ENCODE measurements around the gene GCH1.

Gene GCH1

DNA sequence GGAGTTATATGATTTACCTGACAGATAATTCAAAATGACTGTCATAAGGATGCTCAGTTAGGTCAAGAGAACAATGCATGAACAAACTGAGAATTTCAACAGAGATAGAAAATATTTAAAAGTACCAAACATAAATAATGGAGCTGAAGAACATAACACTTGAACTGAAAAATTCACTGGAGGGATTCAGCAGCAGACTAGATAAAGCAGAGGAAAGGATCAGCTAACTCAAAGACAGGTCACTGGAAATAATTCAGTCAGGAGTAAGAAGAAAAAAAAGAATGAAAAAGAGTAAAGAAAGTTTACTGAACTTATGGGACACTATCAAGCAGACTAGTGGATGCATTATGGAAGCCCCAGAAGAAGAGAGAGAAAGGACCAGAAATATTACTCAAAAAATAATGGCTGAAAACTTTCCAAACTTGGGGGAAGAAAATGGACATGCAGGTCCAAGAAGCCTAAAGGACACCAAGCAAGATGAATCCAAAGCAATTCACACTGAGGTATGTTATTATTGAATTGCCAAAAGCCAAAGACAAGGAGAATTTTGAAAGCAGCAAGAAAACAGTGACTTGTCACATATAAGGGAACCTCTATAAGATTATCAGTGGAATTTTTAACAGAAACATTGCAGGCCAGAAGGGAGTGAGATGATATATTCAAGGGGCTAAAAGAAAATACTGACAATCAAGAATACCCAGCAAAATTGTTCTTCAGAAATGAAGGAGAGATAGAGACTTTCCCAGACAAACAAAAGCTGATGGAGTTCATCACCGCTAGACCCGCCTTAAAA, 78.7 kb downstream of the GCH1 start:
- H3K79me1 ChIP-seq (ENCODE audit: low read depth, low read length) = no peaks in the 10 kb centered on the region
- H2AFZ ChIP-seq (ENCODE audit: low read length) = no peak overlapping the region
- H3K4ac ChIP-seq (ENCODE audit: low read length) = no peak overlapping the region
- H3K27me3 ChIP-seq (ENCODE audit: control insufficient read depth in 3 of 3, insufficient read depth in 3 of 3, low read depth in 1 of 3, low read length in 3 of 3) = no peaks in the 10 kb centered on the region
- no peak overlapping the region for H2BK15ac ChIP-seq (ENCODE audit: low read length)
- no peak overlapping the region for H4K91ac ChIP-seq (ENCODE audit: low read depth, low read length, poor library complexity)
- no peak overlapping the region for H4K8ac ChIP-seq (ENCODE audit: low read depth, low read length)
- H3K23ac ChIP-seq (ENCODE audit: low read depth, low read length, poor library complexity) = no peak overlapping the region
- H3K4me3 ChIP-seq (ENCODE audit: low read length in 2 of 2) = no peak overlapping the region
- H3K4me2 ChIP-seq (ENCODE audit: insufficient read depth, low read length, poor library complexity, severe bottlenecking) = no peak overlapping the region
- H3K14ac ChIP-seq (ENCODE audit: low read length) = no peak overlapping the region
- peaks cover 5 to 6% of the 10 kb centered on the region in 2 donors for H3K9me3 ChIP-seq (replicated peaks in 1 of 2; ENCODE audit: control insufficient read depth in 2 of 2, insufficient read depth in 1 of 2, low read depth in 1 of 2, low read length in 2 of 2)
- no peak overlapping the region for H3K9ac ChIP-seq (ENCODE audit: low read depth, low read length, poor library complexity)
- peaks cover 0 to 1% of the 10 kb centered on the region in 2 donors for H3K4me1 ChIP-seq (ENCODE audit: control insufficient read depth in 2 of 2, insufficient read depth in 1 of 2, low read depth in 1 of 2, low read length in 2 of 2)
- no peak for DNase-seq (ENCODE audit: low spot score)
- no peaks in the 10 kb centered on the region for H3K36me3 ChIP-seq (replicated peaks in 1 of 2; ENCODE audit: control insufficient read depth in 2 of 2, insufficient read depth in 2 of 2, low read length in 2 of 2)
- H2BK5ac ChIP-seq (ENCODE audit: low read length) = no peak overlapping the region
- H2BK120ac ChIP-seq (ENCODE audit: low read depth, low read length) = no peak overlapping the region
- H3K27ac ChIP-seq (replicated peaks; ENCODE audit: low read length) = no peak overlapping the region
- WGBS, 2 donors (ENCODE audit: extremely low coverage in 2 of 2, insufficient read length in 2 of 2, insufficient replicate concordance in 1 of 2) = no CpG with 5 or more reads among the region's 2 CpGs
- H3K18ac ChIP-seq (ENCODE audit: low read length) = no peak overlapping the region
- no peak overlapping the region for H2AK5ac ChIP-seq (ENCODE audit: low read depth, low read length)
- H2BK12ac ChIP-seq (ENCODE audit: low read length) = no peak overlapping the region

DNA sequence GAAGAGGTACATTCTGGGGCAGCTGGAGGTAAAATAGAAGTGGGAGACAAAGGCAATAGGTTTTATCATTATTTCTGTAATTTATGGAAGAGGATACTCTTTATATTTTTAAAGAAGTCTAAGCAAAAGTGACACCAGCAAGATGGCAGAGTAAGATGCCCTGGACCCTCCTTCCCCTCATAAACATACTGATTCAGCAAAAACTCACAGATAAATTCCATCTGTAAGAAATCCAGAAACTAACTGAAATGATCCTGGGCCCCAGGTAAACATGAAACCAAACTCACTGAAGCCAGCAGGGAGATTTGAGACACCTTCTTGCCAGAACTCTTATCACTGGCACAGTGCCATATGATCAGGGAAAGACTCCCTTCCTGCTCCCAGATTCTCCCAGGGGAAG, 79.9 kb downstream of the GCH1 start:
- H3K27me3 ChIP-seq (ENCODE audit: control insufficient read depth in 3 of 3, insufficient read depth in 3 of 3, low read depth in 1 of 3, low read length in 3 of 3) = no peaks in the 10 kb centered on the region
- H2BK12ac ChIP-seq (ENCODE audit: low read length) = no peak overlapping the region
- no peak overlapping the region for H3K4me2 ChIP-seq (ENCODE audit: insufficient read depth, low read length, poor library complexity, severe bottlenecking)
- H3K79me1 ChIP-seq (ENCODE audit: low read depth, low read length) = no peaks in the 10 kb centered on the region
- peaks cover 5 to 6% of the 10 kb centered on the region in 2 donors for H3K9me3 ChIP-seq (replicated peaks in 1 of 2; ENCODE audit: control insufficient read depth in 2 of 2, insufficient read depth in 1 of 2, low read depth in 1 of 2, low read length in 2 of 2)
- no peak overlapping the region for H2BK5ac ChIP-seq (ENCODE audit: low read length)
- DNase-seq (ENCODE audit: low spot score) = no peak
- no peak overlapping the region for H2AK5ac ChIP-seq (ENCODE audit: low read depth, low read length)
- no peak overlapping the region for H3K18ac ChIP-seq (ENCODE audit: low read length)
- no peak overlapping the region for H3K9ac ChIP-seq (ENCODE audit: low read depth, low read length, poor library complexity)
- no peak overlapping the region for H2BK120ac ChIP-seq (ENCODE audit: low read depth, low read length)
- no peak overlapping the region for H4K8ac ChIP-seq (ENCODE audit: low read depth, low read length)
- H3K23ac ChIP-seq (ENCODE audit: low read depth, low read length, poor library complexity) = no peak overlapping the region
- no peak overlapping the region for H3K4ac ChIP-seq (ENCODE audit: low read length)
- H2AFZ ChIP-seq (ENCODE audit: low read length) = no peak overlapping the region
- no peak overlapping the region for H3K14ac ChIP-seq (ENCODE audit: low read length)
- no peaks in the 10 kb centered on the region for H3K36me3 ChIP-seq (replicated peaks in 1 of 2; ENCODE audit: control insufficient read depth in 2 of 2, insufficient read depth in 2 of 2, low read length in 2 of 2)
- H4K91ac ChIP-seq (ENCODE audit: low read depth, low read length, poor library complexity) = no peak overlapping the region
- H2BK15ac ChIP-seq (ENCODE audit: low read length) = no peak overlapping the region
- no peak overlapping the region for H3K27ac ChIP-seq (replicated peaks; ENCODE audit: low read length)
- no peak overlapping the region for H3K4me3 ChIP-seq (ENCODE audit: low read length in 2 of 2)
- H3K4me1 ChIP-seq (ENCODE audit: control insufficient read depth in 2 of 2, insufficient read depth in 1 of 2, low read depth in 1 of 2, low read length in 2 of 2) = peaks cover 11% of the 10 kb centered on the region in 2 donors

DNA sequence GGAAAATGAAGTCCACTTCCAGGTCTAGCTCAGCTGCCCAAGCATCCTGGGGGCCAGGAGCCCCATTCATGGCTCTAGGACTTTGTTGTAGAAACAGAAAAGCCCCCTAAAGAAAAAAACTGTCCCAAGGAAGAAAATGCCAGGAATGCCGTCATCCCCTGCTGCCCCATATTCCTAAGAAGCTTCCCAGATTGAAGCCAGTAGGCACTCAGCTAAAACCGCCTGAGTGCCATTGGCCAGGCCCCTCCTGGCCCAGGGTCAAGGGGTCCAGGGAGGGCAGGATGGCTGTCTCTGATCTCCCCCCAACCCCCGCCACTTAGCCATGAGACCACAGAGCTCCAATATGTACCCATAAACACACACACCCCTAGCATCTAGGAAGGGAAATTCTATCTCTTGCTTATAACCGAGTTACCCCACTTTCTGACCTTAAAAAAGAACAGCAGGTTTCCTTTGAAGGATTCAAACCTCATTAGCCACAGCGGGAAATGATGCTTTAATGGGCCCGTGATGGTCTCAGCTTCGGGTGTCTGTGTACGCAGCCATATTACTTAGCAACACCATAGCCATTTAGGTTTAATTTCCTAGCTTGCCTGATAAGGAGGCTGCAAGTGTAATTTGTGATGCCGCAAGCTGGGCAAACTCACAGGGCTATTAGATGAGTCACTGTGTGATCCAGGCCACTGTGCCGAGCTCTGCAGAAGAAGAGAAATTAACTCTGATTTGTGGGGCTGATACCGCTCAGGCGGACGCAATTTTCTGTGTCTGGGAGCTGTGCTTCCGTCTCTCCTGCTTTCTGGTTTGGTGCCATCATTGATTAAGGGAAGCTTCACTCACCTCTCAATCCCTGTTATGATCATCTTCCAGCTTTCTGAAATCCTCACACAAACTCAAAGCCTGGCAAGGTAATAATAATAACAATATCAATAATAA, 84.2 kb downstream of the GCH1 start:
- Histone ChIP-seq H3K4me2 (ENCODE audit: insufficient read depth, low read length, poor library complexity, severe bottlenecking) (no peak overlapping the region), H3K4ac (ENCODE audit: low read length) (no peak overlapping the region), H3K14ac (ENCODE audit: low read length) (no peak overlapping the region), H3K4me3 (ENCODE audit: low read length in 2 of 2) (no peak overlapping the region), H2AK5ac (ENCODE audit: low read depth, low read length) (no peak overlapping the region), H3K18ac (ENCODE audit: low read length) (peak overlapping the region; percentile 62), H3K23ac (ENCODE audit: low read depth, low read length, poor library complexity) (no peak overlapping the region), H2BK12ac (ENCODE audit: low read length) (no peak overlapping the region), H3K4me1 (ENCODE audit: control insufficient read depth in 2 of 2, insufficient read depth in 1 of 2, low read depth in 1 of 2, low read length in 2 of 2) (peaks cover 11 to 17% of the 10 kb centered on the region in 2 donors), H3K79me1 (ENCODE audit: low read depth, low read length) (no peaks in the 10 kb centered on the region), H2BK5ac (ENCODE audit: low read length) (no peak overlapping the region), H3K27ac (replicated peaks; ENCODE audit: low read length) (no peak overlapping the region), H2BK120ac (ENCODE audit: low read depth, low read length) (no peak overlapping the region), H3K36me3 (replicated peaks in 1 of 2; ENCODE audit: control insufficient read depth in 2 of 2, insufficient read depth in 2 of 2, low read length in 2 of 2) (no peaks in the 10 kb centered on the region), H2AFZ (ENCODE audit: low read length) (peak overlapping the region; percentile 82), H3K9ac (ENCODE audit: low read depth, low read length, poor library complexity) (no peak overlapping the region), H2BK15ac (ENCODE audit: low read length) (no peak overlapping the region), H4K91ac (ENCODE audit: low read depth, low read length, poor library complexity) (no peak overlapping the region), H3K27me3 (ENCODE audit: control insufficient read depth in 3 of 3, insufficient read depth in 3 of 3, low read depth in 1 of 3, low read length in 3 of 3) (no peaks in the 10 kb centered on the region), H3K9me3 (replicated peaks in 1 of 2; ENCODE audit: control insufficient read depth in 2 of 2, insufficient read depth in 1 of 2, low read depth in 1 of 2, low read length in 2 of 2) (no peaks in the 10 kb centered on the region), H4K8ac (ENCODE audit: low read depth, low read length) (no peak overlapping the region)
- no peak for DNase-seq (ENCODE audit: low spot score)
- no CpG with 5 or more reads among the region's 14 CpGs for WGBS, 2 donors (ENCODE audit: extremely low coverage in 2 of 2, insufficient read length in 2 of 2, insufficient replicate concordance in 1 of 2)

DNA sequence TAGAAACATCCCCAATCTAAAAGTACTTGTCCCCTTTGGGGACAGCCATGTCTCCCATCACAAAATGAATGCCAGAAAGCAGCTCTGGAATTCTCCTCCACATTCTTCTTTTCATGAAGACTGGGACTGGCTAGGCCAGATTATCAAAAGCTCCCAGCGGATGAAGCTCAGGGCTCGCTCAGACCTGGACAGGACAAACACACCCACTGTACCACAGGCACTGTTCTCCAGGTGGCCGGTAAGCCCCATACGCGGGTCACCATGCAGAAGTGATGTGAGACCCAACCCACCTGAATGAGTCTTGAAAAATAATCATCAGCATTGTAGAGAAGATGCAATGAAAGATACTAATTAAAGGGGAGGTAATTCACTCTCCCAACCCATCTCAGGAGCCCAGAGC, 85.1 kb downstream of the GCH1 start:
- no CpG with 5 or more reads among the region's 5 CpGs for WGBS, 2 donors (ENCODE audit: extremely low coverage in 2 of 2, insufficient read length in 2 of 2, insufficient replicate concordance in 1 of 2)
- Histone ChIP-seq H4K91ac (ENCODE audit: low read depth, low read length, poor library complexity) (no peak overlapping the region), H3K23ac (ENCODE audit: low read depth, low read length, poor library complexity) (no peak overlapping the region), H3K79me1 (ENCODE audit: low read depth, low read length) (no peaks in the 10 kb centered on the region), H3K4me3 (ENCODE audit: low read length in 2 of 2) (no peak overlapping the region), H2AK5ac (ENCODE audit: low read depth, low read length) (peak overlapping the region; percentile 44), H3K4me2 (ENCODE audit: insufficient read depth, low read length, poor library complexity, severe bottlenecking) (no peak overlapping the region), H2BK15ac (ENCODE audit: low read length) (no peak overlapping the region), H3K36me3 (replicated peaks in 1 of 2; ENCODE audit: control insufficient read depth in 2 of 2, insufficient read depth in 2 of 2, low read length in 2 of 2) (no peaks in the 10 kb centered on the region), H3K9ac (ENCODE audit: low read depth, low read length, poor library complexity) (no peak overlapping the region), H2BK12ac (ENCODE audit: low read length) (no peak overlapping the region), H2BK5ac (ENCODE audit: low read length) (no peak overlapping the region), H2BK120ac (ENCODE audit: low read depth, low read length) (no peak overlapping the region), H3K4ac (ENCODE audit: low read length) (peak overlapping the region; percentile 39), H4K8ac (ENCODE audit: low read depth, low read length) (no peak overlapping the region), H3K18ac (ENCODE audit: low read length) (no peak overlapping the region), H2AFZ (ENCODE audit: low read length) (peak overlapping the region; percentile 82), H3K27me3 (ENCODE audit: control insufficient read depth in 3 of 3, insufficient read depth in 3 of 3, low read depth in 1 of 3, low read length in 3 of 3) (peaks cover 0 to 3% (median 0%) of the 10 kb centered on the region in 3 experiments), H3K9me3 (replicated peaks in 1 of 2; ENCODE audit: control insufficient read depth in 2 of 2, insufficient read depth in 1 of 2, low read depth in 1 of 2, low read length in 2 of 2) (no peaks in the 10 kb centered on the region), H3K4me1 (ENCODE audit: control insufficient read depth in 2 of 2, insufficient read depth in 1 of 2, low read depth in 1 of 2, low read length in 2 of 2) (peaks cover 11 to 17% of the 10 kb centered on the region in 2 donors), H3K14ac (ENCODE audit: low read length) (no peak overlapping the region), H3K27ac (replicated peaks; ENCODE audit: low read length) (no peak overlapping the region)
- DNase-seq (ENCODE audit: low spot score) = no peak
